WTC11 (cell line): ENCODE data around the gene COG2. TPM values are rescaled to one million over a fixed set of nuclear protein-coding genes. Genes with fewer than 3 reads are reported as not detected.

Experiments
- ATAC-seq: fragments of 200-7000 bp; cut with Tn5 transposase; 2 replicates; pipeline ENCODE4 v1.10.0; 2021; ENCODE audit warnings: mild to moderate bottlenecking, moderate library complexity
- CTCF ChIA-PET: fragments of 300-600 bp; sonication (Branson Sonifier 250); formaldehyde crosslinking; loops from one replicate; lab custom pipeline; 2021; ENCODE audit warnings: antibody characterized with exemption; lab: Charles Lee
- POLR2A ChIA-PET: fragments of 350-600 bp; sonication (Branson Sonifier 250); formaldehyde crosslinking; loops from one replicate; lab custom pipeline; 2021; ENCODE audit warnings: antibody characterized with exemption; lab: Charles Lee
- DNase-seq: peaks from one replicate; pipeline ENCODE4 v3.0.0; 2021; ENCODE audit warnings: low spot score
- H3K27ac Mint-ChIP-seq: 2 replicates; pipeline ENCODE4 v1.8.0; 2021; ENCODE audit warnings: mixed read lengths
- H3K27me3 Mint-ChIP-seq: 2 replicates; pipeline ENCODE4 v1.8.0; 2021; ENCODE audit warnings: low read depth, mild to moderate bottlenecking, moderate library complexity, mixed read lengths
- H3K36me3 Mint-ChIP-seq: 2 replicates; pipeline ENCODE4 v1.8.0; 2021; ENCODE audit warnings: mixed read lengths
- H3K4me1 Mint-ChIP-seq: 2 replicates; pipeline ENCODE4 v1.8.0; 2022; ENCODE audit warnings: mixed read lengths
- H3K4me3 Mint-ChIP-seq: 2 replicates; pipeline ENCODE4 v1.8.0; 2021; ENCODE audit warnings: mild to moderate bottlenecking, moderate library complexity, mixed read lengths
- H3K9me3 Mint-ChIP-seq: 2 replicates; pipeline ENCODE4 v1.8.0; 2021; ENCODE audit warnings: mixed read lengths
- CREB1 ChIP-seq: sonication (generic); formaldehyde crosslinking; IDR thresholded peaks from 2 replicates; pipeline ENCODE4 v1.8.0; 2023; ENCODE audit warnings: mild to moderate bottlenecking, missing genetic modification reagents
- ELF4 ChIP-seq: sonication (generic); formaldehyde crosslinking; IDR thresholded peaks from 2 replicates; pipeline ENCODE4 v1.8.1; 2022; ENCODE audit warnings: low read depth, mild to moderate bottlenecking, moderate library complexity, missing genetic modification reagents
- HMGA2 ChIP-seq: fragments of 250-450 bp; sonication (Bioruptor Pico); IDR thresholded peaks from 2 replicates; pipeline ENCODE4 v1.4.0; 2021; ENCODE audit warnings: mild to moderate bottlenecking, moderate library complexity
- OVOL2 ChIP-seq: fragments of 250-450 bp; sonication (Bioruptor Pico); IDR thresholded peaks from 2 replicates; pipeline ENCODE4 v1.9.0; 2021; ENCODE audit warnings: mild to moderate bottlenecking, borderline replicate concordance
- PRRX2 ChIP-seq: fragments of 250-450 bp; sonication (Bioruptor Pico); IDR thresholded peaks from 2 replicates; pipeline ENCODE4 v1.8.0; 2021; ENCODE audit warnings: mild to moderate bottlenecking
- SP1 ChIP-seq: sonication (generic); formaldehyde crosslinking; conservative IDR thresholded peaks from 2 replicates; pipeline ENCODE4 v1.8.1; 2022; ENCODE audit warnings: missing genetic modification reagents
- total RNA-seq: library from RNA; stranded (reverse); gene quantifications from 3 replicates; pipeline ENCODE4 v1.2.3, GENCODE V29; 2021
- TF ChIP-seq, protein P1 (sequence below): sonication (generic); formaldehyde crosslinking; IDR thresholded peaks from 2 replicates; pipeline ENCODE4 v1.8.0; 2023; ENCODE audit warnings: mild to moderate bottlenecking, missing genetic modification reagents
- TF ChIP-seq, protein P2 (sequence below): sonication (generic); formaldehyde crosslinking; IDR thresholded peaks from 2 replicates; pipeline ENCODE4 v1.8.1; 2023; ENCODE audit warnings: mild to moderate bottlenecking, moderate library complexity, missing genetic modification reagents
- TF ChIP-seq, protein P3 (sequence below): sonication (generic); formaldehyde crosslinking; IDR thresholded peaks from 2 replicates; pipeline ENCODE4 v1.8.0; 2022; ENCODE audit warnings: mild to moderate bottlenecking, missing genetic modification reagents
- TF ChIP-seq, protein P4 (sequence below): sonication (generic); formaldehyde crosslinking; IDR thresholded peaks from 2 replicates; pipeline ENCODE4 v1.8.1; 2023; ENCODE audit warnings: mild to moderate bottlenecking, missing genetic modification reagents, borderline replicate concordance
- TF ChIP-seq, protein P5 (sequence below): sonication (generic); formaldehyde crosslinking; IDR thresholded peaks from 2 replicates; pipeline ENCODE4 v1.8.1; 2023; ENCODE audit warnings: mild to moderate bottlenecking, missing genetic modification reagents
- TF ChIP-seq, protein P6 (sequence below): sonication (generic); formaldehyde crosslinking; IDR thresholded peaks from 2 replicates; pipeline ENCODE4 v1.8.1; 2022; ENCODE audit warnings: low read depth, mild to moderate bottlenecking, moderate library complexity, missing genetic modification reagents, borderline replicate concordance
- TF ChIP-seq, protein P7 (sequence below): fragments of 250-450 bp; sonication (Bioruptor Pico); conservative IDR thresholded peaks from 2 replicates; pipeline ENCODE4 v1.9.0; 2021; ENCODE audit warnings: mild to moderate bottlenecking

Gene COG2
- total RNA-seq, 1 experiment from 2014 or later = 30.9 TPM

DNA sequence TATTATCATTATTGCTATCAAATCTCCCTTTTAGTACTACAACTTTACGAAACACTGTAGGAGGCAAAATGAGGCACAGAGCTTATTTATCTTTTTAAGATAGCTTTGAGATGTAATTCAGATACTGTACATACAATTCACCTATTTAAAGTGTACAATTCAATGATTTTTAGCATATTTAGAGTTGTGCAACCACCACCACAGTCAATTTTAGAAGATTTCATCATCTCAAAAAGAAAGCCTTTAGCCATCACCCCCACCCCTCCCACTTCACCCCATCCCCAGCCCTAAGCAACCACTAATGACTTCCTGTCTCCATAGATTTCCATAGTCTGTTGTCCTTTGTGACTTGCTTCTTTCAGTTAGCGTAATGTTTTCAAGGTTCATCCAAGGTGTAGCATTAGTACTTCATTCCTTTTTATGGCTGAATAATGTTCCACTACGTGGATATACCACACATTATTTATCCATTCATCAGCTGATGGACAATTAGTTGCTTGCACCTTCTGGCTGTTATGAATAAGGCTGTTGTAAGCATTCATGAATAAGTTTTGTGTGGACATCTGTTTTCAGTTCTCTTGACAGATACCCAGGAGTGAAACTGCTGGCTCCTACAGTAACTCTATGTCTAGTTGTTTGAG lies 95.5 kb downstream of the COG2 start:
- TF ChIP-seq, protein P1, sequence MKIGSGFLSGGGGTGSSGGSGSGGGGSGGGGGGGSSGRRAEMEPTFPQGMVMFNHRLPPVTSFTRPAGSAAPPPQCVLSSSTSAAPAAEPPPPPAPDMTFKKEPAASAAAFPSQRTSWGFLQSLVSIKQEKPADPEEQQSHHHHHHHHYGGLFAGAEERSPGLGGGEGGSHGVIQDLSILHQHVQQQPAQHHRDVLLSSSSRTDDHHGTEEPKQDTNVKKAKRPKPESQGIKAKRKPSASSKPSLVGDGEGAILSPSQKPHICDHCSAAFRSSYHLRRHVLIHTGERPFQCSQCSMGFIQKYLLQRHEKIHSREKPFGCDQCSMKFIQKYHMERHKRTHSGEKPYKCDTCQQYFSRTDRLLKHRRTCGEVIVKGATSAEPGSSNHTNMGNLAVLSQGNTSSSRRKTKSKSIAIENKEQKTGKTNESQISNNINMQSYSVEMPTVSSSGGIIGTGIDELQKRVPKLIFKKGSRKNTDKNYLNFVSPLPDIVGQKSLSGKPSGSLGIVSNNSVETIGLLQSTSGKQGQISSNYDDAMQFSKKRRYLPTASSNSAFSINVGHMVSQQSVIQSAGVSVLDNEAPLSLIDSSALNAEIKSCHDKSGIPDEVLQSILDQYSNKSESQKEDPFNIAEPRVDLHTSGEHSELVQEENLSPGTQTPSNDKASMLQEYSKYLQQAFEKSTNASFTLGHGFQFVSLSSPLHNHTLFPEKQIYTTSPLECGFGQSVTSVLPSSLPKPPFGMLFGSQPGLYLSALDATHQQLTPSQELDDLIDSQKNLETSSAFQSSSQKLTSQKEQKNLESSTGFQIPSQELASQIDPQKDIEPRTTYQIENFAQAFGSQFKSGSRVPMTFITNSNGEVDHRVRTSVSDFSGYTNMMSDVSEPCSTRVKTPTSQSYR (CRISPR knock-in tag) = no peak
- ChIA-PET POLR2A (no interaction called here), CTCF (interaction anchor here (1.0 kb wide), 1 partner anchor 36 kb away, joined by 3 read pairs; no protein-coding TSS in a partner anchor)
- Mint-ChIP-seq H3K36me3 (peaks cover 6% of the 10 kb centered on the region; the same call in 1 of the 2 replicates), H3K9me3 (peaks cover 12% of the 10 kb centered on the region), H3K4me1 (peaks cover 2% of the 10 kb centered on the region; the same call in 1 of the 2 replicates), H3K4me3 (no peak overlapping the region), H3K27ac (no peak overlapping the region), H3K27me3 (peaks cover 3% of the 10 kb centered on the region; the same call in 1 of the 2 replicates)
- DNase-seq (no peak), ATAC-seq (no peak)

DNA sequence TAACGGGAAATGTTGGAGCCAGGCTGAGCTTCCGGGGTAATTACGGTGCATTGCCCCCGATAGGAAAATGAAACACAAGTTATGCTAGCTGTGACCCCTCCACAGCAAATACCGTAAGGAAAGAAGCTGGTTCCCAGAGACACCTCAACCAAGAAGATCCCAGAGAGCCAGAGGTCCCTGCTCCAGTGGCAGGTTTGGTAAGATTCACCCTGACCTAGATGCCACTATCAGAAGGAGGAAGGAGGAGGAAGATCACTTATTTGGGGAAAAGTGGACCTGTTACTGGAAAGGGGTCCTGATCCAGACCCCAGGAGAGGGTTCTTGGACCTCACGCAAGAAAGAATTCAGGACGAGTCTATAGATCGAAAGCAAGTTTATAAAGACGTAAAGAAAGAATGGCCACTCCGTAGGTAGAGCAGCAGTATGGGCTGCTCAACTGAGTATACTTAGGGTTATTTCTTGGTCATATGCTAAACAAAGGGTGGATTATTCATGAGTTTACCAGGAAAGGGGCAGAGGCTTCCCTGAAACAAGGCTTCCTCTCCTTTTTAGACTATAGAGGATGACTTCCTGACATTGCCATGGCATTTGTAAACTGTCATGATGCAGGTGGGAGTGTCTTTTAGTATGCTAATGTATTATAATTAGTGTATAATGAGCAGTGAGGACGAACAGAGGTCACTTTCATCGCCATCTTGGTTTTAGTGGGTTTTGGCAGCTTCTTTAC lies 97.4 kb downstream of the COG2 start:
- Mint-ChIP-seq H3K9me3 (peaks cover 12% of the 10 kb centered on the region), H3K27ac (no peak overlapping the region), H3K36me3 (peaks cover 6% of the 10 kb centered on the region; the same call in 1 of the 2 replicates), H3K27me3 (peaks cover 3% of the 10 kb centered on the region; the same call in 1 of the 2 replicates), H3K4me3 (no peak overlapping the region), H3K4me1 (peaks cover 6% of the 10 kb centered on the region)
- DNase-seq = no peak
- POLR2A ChIA-PET = no interaction called here
- ATAC-seq = no peak
- CTCF ChIA-PET = interaction anchor here (0.9 kb wide), 1 partner anchor 42 kb away, joined by 3 read pairs; no protein-coding TSS in a partner anchor
- TF ChIP-seq OVOL2 (CRISPR knock-in tag) = no peak
- no peak for TF ChIP-seq CREB1 (CRISPR knock-in tag)
- TF ChIP-seq, protein P2, sequence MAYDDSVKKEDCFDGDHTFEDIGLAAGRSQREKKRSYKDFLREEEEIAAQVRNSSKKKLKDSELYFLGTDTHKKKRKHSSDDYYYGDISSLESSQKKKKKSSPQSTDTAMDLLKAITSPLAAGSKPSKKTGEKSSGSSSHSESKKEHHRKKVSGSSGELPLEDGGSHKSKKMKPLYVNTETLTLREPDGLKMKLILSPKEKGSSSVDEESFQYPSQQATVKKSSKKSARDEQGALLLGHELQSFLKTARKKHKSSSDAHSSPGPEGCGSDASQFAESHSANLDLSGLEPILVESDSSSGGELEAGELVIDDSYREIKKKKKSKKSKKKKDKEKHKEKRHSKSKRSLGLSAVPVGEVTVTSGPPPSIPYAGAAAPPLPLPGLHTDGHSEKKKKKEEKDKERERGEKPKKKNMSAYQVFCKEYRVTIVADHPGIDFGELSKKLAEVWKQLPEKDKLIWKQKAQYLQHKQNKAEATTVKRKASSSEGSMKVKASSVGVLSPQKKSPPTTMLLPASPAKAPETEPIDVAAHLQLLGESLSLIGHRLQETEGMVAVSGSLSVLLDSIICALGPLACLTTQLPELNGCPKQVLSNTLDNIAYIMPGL = no peak
- TF ChIP-seq SP1 (CRISPR knock-in tag) = no peak
- TF ChIP-seq, protein P3, sequence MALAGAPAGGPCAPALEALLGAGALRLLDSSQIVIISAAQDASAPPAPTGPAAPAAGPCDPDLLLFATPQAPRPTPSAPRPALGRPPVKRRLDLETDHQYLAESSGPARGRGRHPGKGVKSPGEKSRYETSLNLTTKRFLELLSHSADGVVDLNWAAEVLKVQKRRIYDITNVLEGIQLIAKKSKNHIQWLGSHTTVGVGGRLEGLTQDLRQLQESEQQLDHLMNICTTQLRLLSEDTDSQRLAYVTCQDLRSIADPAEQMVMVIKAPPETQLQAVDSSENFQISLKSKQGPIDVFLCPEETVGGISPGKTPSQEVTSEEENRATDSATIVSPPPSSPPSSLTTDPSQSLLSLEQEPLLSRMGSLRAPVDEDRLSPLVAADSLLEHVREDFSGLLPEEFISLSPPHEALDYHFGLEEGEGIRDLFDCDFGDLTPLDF = no peak
- TF ChIP-seq, protein P4, sequence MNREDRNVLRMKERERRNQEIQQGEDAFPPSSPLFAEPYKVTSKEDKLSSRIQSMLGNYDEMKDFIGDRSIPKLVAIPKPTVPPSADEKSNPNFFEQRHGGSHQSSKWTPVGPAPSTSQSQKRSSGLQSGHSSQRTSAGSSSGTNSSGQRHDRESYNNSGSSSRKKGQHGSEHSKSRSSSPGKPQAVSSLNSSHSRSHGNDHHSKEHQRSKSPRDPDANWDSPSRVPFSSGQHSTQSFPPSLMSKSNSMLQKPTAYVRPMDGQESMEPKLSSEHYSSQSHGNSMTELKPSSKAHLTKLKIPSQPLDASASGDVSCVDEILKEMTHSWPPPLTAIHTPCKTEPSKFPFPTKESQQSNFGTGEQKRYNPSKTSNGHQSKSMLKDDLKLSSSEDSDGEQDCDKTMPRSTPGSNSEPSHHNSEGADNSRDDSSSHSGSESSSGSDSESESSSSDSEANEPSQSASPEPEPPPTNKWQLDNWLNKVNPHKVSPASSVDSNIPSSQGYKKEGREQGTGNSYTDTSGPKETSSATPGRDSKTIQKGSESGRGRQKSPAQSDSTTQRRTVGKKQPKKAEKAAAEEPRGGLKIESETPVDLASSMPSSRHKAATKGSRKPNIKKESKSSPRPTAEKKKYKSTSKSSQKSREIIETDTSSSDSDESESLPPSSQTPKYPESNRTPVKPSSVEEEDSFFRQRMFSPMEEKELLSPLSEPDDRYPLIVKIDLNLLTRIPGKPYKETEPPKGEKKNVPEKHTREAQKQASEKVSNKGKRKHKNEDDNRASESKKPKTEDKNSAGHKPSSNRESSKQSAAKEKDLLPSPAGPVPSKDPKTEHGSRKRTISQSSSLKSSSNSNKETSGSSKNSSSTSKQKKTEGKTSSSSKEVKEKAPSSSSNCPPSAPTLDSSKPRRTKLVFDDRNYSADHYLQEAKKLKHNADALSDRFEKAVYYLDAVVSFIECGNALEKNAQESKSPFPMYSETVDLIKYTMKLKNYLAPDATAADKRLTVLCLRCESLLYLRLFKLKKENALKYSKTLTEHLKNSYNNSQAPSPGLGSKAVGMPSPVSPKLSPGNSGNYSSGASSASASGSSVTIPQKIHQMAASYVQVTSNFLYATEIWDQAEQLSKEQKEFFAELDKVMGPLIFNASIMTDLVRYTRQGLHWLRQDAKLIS = no peak
- TF ChIP-seq, protein P5, sequence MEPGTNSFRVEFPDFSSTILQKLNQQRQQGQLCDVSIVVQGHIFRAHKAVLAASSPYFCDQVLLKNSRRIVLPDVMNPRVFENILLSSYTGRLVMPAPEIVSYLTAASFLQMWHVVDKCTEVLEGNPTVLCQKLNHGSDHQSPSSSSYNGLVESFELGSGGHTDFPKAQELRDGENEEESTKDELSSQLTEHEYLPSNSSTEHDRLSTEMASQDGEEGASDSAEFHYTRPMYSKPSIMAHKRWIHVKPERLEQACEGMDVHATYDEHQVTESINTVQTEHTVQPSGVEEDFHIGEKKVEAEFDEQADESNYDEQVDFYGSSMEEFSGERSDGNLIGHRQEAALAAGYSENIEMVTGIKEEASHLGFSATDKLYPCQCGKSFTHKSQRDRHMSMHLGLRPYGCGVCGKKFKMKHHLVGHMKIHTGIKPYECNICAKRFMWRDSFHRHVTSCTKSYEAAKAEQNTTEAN (CRISPR knock-in tag) = no peak
- no peak for TF ChIP-seq PRRX2
- no peak for TF ChIP-seq HMGA2 (CRISPR knock-in tag)
- TF ChIP-seq, protein P6, sequence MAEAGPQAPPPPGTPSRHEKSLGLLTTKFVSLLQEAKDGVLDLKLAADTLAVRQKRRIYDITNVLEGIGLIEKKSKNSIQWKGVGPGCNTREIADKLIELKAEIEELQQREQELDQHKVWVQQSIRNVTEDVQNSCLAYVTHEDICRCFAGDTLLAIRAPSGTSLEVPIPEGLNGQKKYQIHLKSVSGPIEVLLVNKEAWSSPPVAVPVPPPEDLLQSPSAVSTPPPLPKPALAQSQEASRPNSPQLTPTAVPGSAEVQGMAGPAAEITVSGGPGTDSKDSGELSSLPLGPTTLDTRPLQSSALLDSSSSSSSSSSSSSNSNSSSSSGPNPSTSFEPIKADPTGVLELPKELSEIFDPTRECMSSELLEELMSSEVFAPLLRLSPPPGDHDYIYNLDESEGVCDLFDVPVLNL = no peak
- TF ChIP-seq, protein P7, sequence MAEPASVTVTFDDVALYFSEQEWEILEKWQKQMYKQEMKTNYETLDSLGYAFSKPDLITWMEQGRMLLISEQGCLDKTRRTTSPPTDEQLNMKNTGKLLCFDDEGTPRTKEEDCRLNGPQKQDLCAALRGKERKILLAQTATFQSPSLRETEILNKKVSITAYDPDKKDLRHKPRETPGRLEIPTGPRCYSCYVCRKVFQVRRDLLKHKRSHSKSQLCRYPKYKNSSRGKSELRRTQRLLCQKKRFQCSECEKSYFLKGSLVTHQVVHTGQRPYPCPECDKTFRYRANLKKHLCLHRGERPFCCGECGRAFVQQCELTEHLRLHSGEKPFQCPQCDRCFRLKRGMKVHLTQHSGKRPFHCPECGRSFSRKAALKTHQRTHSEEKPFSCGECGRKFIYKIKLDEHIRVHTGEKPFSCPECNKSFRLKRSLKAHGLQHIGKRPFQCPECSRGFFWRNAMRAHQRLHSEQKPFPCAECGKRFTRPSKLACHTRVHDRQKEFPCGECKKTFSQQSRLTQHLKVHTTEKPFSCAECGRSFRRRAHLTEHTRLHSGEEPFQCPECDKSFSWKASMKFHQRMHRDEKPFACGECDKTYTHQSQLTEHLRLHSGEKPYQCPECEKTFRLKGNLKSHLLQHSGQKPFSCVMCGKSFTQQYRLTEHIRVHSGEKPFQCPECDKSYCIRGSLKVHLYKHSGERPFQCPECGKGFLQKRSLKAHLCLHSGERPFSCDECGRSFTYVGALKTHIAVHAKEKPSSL (CRISPR knock-in tag) = no peak
- no peak for TF ChIP-seq ELF4 (CRISPR knock-in tag)
